Omental fat pad (tissue), 4 donors: ENCODE data around the gene GTSE1. TPM values are rescaled to one million over a fixed set of nuclear protein-coding genes. Genes with fewer than 3 reads are reported as not detected.

Experiments used
- ATAC-seq: fragments of 150-250 bp; one replicate; pipeline ENCODE4 v1.9.1; 2016; ENCODE audit warnings: mild to moderate bottlenecking, moderate library complexity; ENCODE audit not compliant: low FRiP score
- DNase-seq: peaks from one replicate; pipeline ENCODE4 v3.0.0-alpha.2; 2019; ENCODE audit warnings: low spot score
- total RNA-seq, 4 donors: library from RNA; depleted of rRNA; stranded (reverse); fragments of >200 nt; gene quantifications; one replicate each; pipeline ENCODE4 v1.1.0, GENCODE V29; 2016
- TF ChIP-seq, protein P1 (sequence below), 3 donors: fragments of 450-650 bp; IDR thresholded peaks; one replicate each; pipeline ENCODE4 v1.5.1; 2016 to 2017; ENCODE audit warnings: antibody characterized with exemption in 3 of 3, mild to moderate bottlenecking in 3 of 3, moderate library complexity in 2 of 3

The GTSE1 gene
- total RNA-seq, 4 donors from 2014 or later: 1.1 to 2.5 (median 1.3) TPM; not detected in 1

DNA sequence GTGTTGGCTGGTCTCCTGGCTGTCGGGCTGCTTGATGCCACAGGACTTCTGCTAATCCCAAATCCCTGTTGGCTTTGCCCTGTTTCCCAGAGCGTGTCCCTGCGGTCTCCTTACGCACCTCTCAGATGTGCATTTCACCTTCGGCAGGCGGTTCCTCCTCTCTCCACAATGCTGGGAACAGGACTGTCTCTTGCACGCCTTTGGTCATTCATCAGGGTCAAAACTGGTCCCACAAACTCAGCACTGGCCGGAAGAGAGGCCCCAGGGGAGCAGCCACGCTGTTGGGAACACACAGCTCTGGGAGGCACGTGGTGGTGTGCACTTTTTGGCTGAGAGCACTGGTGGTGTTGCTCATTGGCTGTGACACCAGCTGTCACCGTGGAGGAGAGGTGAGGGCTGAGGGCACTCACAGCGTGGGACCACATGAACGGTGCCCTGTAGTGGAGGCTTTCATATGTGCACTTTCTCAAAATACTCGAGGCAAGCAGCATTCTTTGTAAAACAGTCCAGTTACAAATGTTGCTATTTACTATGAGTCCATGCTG lies 23.6 kb downstream of the GTSE1 start:
- TF ChIP-seq, protein P1, sequence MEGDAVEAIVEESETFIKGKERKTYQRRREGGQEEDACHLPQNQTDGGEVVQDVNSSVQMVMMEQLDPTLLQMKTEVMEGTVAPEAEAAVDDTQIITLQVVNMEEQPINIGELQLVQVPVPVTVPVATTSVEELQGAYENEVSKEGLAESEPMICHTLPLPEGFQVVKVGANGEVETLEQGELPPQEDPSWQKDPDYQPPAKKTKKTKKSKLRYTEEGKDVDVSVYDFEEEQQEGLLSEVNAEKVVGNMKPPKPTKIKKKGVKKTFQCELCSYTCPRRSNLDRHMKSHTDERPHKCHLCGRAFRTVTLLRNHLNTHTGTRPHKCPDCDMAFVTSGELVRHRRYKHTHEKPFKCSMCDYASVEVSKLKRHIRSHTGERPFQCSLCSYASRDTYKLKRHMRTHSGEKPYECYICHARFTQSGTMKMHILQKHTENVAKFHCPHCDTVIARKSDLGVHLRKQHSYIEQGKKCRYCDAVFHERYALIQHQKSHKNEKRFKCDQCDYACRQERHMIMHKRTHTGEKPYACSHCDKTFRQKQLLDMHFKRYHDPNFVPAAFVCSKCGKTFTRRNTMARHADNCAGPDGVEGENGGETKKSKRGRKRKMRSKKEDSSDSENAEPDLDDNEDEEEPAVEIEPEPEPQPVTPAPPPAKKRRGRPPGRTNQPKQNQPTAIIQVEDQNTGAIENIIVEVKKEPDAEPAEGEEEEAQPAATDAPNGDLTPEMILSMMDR (IDR thresholded peaks at IDR 0.05): no peak
- ATAC-seq: no peak
- no peak for DNase-seq

DNA sequence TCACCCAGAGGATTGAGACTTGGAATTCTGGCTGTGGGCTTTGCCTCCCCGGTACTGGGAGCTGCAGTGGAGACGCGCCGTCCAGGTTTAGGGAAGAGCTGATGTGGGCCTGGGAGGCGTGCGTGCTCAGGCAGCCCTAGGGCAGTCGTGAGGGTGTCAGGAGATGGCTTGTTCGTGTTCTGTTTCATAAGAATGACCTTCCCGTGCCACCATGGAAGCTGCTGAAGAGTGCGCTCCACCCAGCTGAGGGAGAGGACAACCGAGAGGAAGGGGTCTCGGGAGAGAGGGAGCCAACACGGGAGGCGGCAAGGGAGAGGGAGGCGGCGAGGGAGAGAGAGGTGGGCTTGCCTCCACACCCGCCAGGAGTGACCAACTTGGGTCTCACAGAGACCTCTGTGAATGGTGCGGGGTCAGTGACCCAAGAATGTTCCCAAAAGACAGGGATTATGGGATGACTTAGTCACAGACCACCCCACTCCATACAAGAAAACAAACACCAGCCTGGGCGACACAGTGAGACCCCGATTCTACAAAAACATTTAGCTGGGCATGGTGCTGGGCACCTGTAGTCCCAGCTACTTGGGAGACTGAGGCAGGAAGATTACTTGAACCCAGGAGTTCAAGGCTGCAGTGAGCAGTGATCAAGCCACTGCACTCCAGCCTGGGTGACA lies 24.2 kb downstream of the GTSE1 start:
- ATAC-seq (no peak), DNase-seq (no peak)
- TF ChIP-seq, protein P1 (IDR thresholded peaks at IDR 0.05): no peak

DNA sequence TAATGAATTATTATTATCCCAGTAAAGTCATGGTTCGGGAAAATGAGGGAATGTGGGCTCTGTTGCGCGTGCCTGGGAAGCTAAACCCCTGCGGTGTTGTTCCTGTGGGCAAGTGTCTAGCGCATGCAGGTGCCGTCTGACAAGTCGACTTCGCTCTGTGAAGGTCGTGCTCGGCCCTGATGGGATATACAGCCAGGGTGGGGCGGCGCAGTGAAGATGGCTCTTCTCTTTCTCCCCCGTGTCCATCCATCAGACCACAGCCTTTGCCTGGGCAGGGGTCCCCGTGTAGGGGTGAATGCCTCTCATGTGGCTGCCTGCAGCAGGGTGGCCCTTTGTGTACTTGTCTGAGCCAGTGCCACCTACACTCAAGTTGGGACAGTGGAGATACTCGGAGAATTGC lies 26.0 kb downstream of the GTSE1 start:
- DNase-seq: no peak
- no peak for ATAC-seq
- TF ChIP-seq, protein P1 (IDR thresholded peaks at IDR 0.05): no peak

DNA sequence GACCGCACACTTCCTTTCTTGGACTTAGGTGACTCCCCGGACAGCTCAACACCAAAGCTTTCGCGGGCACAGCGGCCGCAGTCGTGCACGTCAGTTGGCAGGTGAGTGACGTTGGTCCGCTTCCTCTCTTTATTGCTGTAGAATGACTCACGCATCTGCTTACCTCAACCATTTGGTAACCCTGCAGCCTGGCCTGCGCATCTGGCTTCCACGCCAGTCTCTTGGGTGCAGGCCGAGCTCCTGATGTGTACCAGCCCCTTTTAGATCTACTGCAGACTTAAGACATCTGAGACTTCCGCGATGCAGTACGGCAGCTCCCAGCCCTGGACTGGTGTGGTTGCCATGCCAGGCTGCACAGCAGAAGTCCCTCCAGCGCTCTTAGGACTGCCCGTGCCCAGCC lies 26.5 kb downstream of the GTSE1 start:
- ATAC-seq (no peak), DNase-seq (no peak)
- TF ChIP-seq, protein P1 (IDR thresholded peaks at IDR 0.05): no peak

DNA sequence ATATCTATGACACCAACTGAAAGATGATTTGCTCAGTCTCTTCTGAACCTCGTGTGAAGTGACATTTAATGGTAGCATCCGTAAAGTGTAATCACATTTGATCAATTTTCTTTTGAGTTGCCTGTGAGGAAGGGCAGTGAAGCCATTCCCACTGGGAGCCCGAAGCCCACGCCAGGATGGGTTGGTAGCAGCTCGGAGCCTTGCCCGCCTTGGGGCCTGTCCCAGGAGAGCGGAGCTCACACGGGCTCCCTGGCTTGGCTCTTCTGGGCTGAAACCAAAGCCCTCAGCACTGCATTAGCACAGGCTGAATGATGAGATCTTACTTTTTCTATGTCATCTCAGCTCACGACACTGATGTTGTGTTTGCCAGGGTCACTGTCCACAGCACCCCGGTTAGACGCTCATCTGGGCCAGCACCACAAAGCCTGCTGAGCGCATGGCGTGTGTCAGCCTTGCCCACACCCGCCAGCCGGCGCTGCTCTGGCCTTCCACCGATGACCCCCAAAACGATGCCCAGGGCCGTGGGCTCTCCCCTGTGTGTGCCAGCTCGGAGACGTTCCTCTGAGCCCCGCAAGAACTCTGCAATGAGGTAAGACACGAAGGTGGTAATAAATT lies 29.5 kb downstream of the GTSE1 start:
- DNase-seq: no peak
- TF ChIP-seq, protein P1 (IDR thresholded peaks at IDR 0.05): no peak
- no peak for ATAC-seq

DNA sequence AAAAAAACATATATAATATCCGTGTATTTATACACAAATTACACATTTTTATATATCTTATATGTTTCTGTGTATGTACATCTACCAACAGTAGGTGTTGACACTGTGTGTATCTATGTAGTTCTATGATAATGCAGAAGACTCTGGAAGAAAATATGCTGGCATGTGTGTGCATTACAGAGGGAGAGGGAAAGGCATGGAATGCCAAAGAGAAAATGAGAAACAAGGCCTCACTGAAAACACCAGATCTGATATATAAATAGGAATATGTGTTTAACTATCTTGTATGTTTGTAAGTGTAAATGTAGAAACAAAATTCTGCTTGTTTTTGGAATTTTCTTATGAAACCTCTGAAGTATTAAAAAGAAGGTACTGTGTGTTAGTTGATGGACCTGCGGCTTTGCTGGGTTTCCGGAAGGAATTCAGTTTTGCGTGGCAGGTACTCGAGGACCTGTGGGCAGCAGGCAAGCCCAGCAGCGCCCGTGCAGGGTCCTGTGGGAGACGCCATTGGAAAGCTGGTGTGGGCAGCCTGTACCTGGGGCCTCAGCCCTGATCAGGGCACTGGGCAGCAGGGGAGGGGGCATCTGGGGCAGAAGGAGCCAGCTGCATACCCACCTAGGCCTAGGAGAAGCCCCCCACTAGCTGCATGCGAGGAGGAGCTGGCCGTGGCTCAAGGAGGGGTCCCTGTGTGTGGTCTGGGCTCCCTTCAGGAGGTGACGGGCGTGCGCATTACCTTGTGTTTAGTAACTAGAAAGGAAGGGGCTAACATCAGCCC lies 31.2 kb downstream of the GTSE1 start:
- TF ChIP-seq, protein P1 (IDR thresholded peaks at IDR 0.05): no peak
- DNase-seq: no peak

More for the DNA sequence above, 31.2 kb downstream of the GTSE1 start:
- ATAC-seq: no peak
